Panc1 (cell line): Measurements from ENCODE around the gene GRIK4.

ENCODE experiments used
- TF ChIP-seq, protein P1 (sequence below), 2 experiments: IDR thresholded peaks; 2 replicates each; pipeline ENCODE4 v1.6.1; 2011 to 2012; ENCODE audit warnings: low read depth in 2 of 2, control low read depth in 1 of 2, low read length in 1 of 2, mild to moderate bottlenecking in 1 of 2, moderate library complexity in 1 of 2; ENCODE audit not compliant: insufficient read depth in 1 of 2
- TF ChIP-seq, protein P2 (sequence below): fragments of 450-650 bp; IDR thresholded peaks from 2 replicates; pipeline ENCODE4 v1.5.1; 2017; ENCODE audit warnings: mild to moderate bottlenecking

DNA sequence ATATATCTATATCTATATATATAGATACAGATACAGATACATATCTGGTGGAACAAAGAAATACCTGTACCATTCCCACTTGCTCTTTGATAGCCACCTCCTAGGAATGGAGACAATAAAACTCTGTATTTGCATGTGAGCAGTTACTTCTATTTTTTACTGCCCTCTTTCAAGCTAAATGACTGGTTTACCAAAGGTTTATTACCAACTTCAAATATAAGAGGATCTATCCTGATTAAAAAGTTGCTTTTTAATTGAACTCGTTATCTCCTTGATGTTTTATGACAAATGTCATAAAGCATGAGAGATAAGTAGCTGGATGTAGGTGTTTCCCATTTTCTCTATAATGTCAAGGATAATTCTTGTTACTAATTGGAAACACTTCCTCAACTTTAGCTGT is 21.7 kb upstream of the GRIK4 start:
- TF ChIP-seq, protein P1, sequence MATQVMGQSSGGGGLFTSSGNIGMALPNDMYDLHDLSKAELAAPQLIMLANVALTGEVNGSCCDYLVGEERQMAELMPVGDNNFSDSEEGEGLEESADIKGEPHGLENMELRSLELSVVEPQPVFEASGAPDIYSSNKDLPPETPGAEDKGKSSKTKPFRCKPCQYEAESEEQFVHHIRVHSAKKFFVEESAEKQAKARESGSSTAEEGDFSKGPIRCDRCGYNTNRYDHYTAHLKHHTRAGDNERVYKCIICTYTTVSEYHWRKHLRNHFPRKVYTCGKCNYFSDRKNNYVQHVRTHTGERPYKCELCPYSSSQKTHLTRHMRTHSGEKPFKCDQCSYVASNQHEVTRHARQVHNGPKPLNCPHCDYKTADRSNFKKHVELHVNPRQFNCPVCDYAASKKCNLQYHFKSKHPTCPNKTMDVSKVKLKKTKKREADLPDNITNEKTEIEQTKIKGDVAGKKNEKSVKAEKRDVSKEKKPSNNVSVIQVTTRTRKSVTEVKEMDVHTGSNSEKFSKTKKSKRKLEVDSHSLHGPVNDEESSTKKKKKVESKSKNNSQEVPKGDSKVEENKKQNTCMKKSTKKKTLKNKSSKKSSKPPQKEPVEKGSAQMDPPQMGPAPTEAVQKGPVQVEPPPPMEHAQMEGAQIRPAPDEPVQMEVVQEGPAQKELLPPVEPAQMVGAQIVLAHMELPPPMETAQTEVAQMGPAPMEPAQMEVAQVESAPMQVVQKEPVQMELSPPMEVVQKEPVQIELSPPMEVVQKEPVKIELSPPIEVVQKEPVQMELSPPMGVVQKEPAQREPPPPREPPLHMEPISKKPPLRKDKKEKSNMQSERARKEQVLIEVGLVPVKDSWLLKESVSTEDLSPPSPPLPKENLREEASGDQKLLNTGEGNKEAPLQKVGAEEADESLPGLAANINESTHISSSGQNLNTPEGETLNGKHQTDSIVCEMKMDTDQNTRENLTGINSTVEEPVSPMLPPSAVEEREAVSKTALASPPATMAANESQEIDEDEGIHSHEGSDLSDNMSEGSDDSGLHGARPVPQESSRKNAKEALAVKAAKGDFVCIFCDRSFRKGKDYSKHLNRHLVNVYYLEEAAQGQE (IDR thresholded peaks at IDR 0.05; ENCODE audit: insufficient read depth in 1 of 2, low read depth in 2 of 2, low read length in 1 of 2) = no peak
- TF ChIP-seq, protein P2, sequence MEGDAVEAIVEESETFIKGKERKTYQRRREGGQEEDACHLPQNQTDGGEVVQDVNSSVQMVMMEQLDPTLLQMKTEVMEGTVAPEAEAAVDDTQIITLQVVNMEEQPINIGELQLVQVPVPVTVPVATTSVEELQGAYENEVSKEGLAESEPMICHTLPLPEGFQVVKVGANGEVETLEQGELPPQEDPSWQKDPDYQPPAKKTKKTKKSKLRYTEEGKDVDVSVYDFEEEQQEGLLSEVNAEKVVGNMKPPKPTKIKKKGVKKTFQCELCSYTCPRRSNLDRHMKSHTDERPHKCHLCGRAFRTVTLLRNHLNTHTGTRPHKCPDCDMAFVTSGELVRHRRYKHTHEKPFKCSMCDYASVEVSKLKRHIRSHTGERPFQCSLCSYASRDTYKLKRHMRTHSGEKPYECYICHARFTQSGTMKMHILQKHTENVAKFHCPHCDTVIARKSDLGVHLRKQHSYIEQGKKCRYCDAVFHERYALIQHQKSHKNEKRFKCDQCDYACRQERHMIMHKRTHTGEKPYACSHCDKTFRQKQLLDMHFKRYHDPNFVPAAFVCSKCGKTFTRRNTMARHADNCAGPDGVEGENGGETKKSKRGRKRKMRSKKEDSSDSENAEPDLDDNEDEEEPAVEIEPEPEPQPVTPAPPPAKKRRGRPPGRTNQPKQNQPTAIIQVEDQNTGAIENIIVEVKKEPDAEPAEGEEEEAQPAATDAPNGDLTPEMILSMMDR = no peak
